Spinal cord (tissue), 10 donors: ENCODE data around the gene CASP4. TPM values are rescaled to one million over a fixed set of nuclear protein-coding genes. Genes with fewer than 3 reads are reported as not detected.

ENCODE experiments used
- DNase-seq, 6 donors: peaks; one replicate each; pipeline versions ENCODE4 v3.0.0 to v3.0.0-alpha.2; 2013 to 2015; ENCODE audit warnings: low spot score in 6 of 6, low read depth in 4 of 6
- H3K27ac ChIP-seq: one replicate; pipeline ENCODE4 v1.5.1; 2013; ENCODE audit warnings: low read depth, low read length, control low read depth
- H3K27me3 ChIP-seq: one replicate; pipeline ENCODE4 v1.6.1; 2013; ENCODE audit warnings: low read length; ENCODE audit not compliant: control insufficient read depth, insufficient read depth
- H3K36me3 ChIP-seq: one replicate; pipeline ENCODE4 v1.6.1; 2013; ENCODE audit warnings: low read length; ENCODE audit not compliant: control insufficient read depth, insufficient read depth
- H3K4me1 ChIP-seq: one replicate; pipeline ENCODE4 v1.6.1; 2013; ENCODE audit warnings: low read length; ENCODE audit not compliant: control insufficient read depth, insufficient read depth
- H3K4me3 ChIP-seq: one replicate; pipeline ENCODE4 v1.5.1; 2013; ENCODE audit warnings: low read depth, low read length, control low read depth
- H3K9me3 ChIP-seq: one replicate; pipeline ENCODE4 v1.6.1; 2013; ENCODE audit warnings: low read length; ENCODE audit not compliant: control insufficient read depth, insufficient read depth
- WGBS: methylation state at CpG from one replicate; pipeline ENCODE4 v1.1.5; 2013; ENCODE audit warnings: missing lambda C conversion rate; ENCODE audit not compliant: insufficient coverage; 5-methylcytosine and 5-hydroxymethylcytosine counted together
- polyA plus RNA-seq, 2 donors: library from polyadenylated mRNA; unstranded; fragments of 120-200 nt; gene quantifications; one replicate each; pipeline ENCODE4 v1.2.1, GENCODE V29; 2013; ENCODE audit not compliant: insufficient read length in 2 of 2
- total RNA-seq, 2 donors: library from RNA; depleted of rRNA in 1 of 2; stranded (reverse); fragments of 120-200 nt in 1 of 2; fragments of >200 nt in 1 of 2; gene quantifications; one replicate each; pipeline versions ENCODE4 v1.2.3 to v1.2.4, GENCODE V29; 2013 to 2014
- donor health status: healthy.

Gene CASP4
- total and polyA plus RNA-seq, 4 donors, result 5.7 to 44.7 (median 13.2) TPM

GRCh38 chr11:104928811-104929210, 39.6 kb downstream of the CASP4 start:
- no peak for DNase-seq
- Histone ChIP-seq H3K27me3 (no peaks in the 10 kb centered on the region), H3K9me3 (peaks cover 4% of the 10 kb centered on the region), H3K4me3 (no peak overlapping the region), H3K27ac (no peak overlapping the region), H3K4me1 (no peaks in the 10 kb centered on the region), H3K36me3 (no peaks in the 10 kb centered on the region)

GRCh38 chr11:104926771-104927611, 41.4 kb downstream of the CASP4 start:
- 92% methylated on average over 8 of the region's 9 CpGs for WGBS
- no peak for DNase-seq
- Histone ChIP-seq H3K4me3 (no peak overlapping the region), H3K9me3 (peaks cover 4% of the 10 kb centered on the region), H3K4me1 (no peaks in the 10 kb centered on the region), H3K36me3 (no peaks in the 10 kb centered on the region), H3K27ac (no peak overlapping the region), H3K27me3 (no peaks in the 10 kb centered on the region)

GRCh38 chr11:104925850-104926249, 42.5 kb downstream of the CASP4 start:
- Histone ChIP-seq H3K36me3 (no peaks in the 10 kb centered on the region), H3K9me3 (peaks cover 4% of the 10 kb centered on the region), H3K27me3 (no peaks in the 10 kb centered on the region), H3K27ac (no peak overlapping the region), H3K4me1 (no peaks in the 10 kb centered on the region), H3K4me3 (no peak overlapping the region)
- DNase-seq, result no peak
- 91% methylated on average over 4 of the region's 6 CpGs for WGBS

GRCh38 chr11:104918113-104918824, 50.1 kb downstream of the CASP4 start:
- no peaks in the 10 kb centered on the region for H3K36me3 ChIP-seq
- 38% methylated on average over 3 of the region's 6 CpGs for WGBS
- no peaks in the 10 kb centered on the region for H3K27me3 ChIP-seq
- peak in 1 of 6 donors; percentile 47 for DNase-seq
- peak overlapping the region; percentile 9 for H3K4me3 ChIP-seq
- H3K9me3 ChIP-seq, result no peaks in the 10 kb centered on the region
- H3K4me1 ChIP-seq, result no peaks in the 10 kb centered on the region
- H3K27ac ChIP-seq, result no peak overlapping the region

- no peaks in the 10 kb centered on the region for H3K9me3 ChIP-seq
- no peak overlapping the region for H3K27ac ChIP-seq
- H3K36me3 ChIP-seq, result no peaks in the 10 kb centered on the region
- DNase-seq, result no peak
- no peaks in the 10 kb centered on the region for H3K4me1 ChIP-seq
- WGBS, result 78% methylated on average over 1 of the region's 4 CpGs
- no peaks in the 10 kb centered on the region for H3K27me3 ChIP-seq
- H3K4me3 ChIP-seq, result peak overlapping the region; percentile 9
Measured at GRCh38 chr11:104917271-104918112, 50.9 kb downstream of the CASP4 start.

GRCh38 chr11:104916442-104916841, 51.9 kb downstream of the CASP4 start:
- H3K27ac ChIP-seq, result no peak overlapping the region
- no peaks in the 10 kb centered on the region for H3K36me3 ChIP-seq
- no peaks in the 10 kb centered on the region for H3K4me1 ChIP-seq
- no peak overlapping the region for H3K4me3 ChIP-seq
- no peaks in the 10 kb centered on the region for H3K9me3 ChIP-seq
- no peak for DNase-seq
- H3K27me3 ChIP-seq, result no peaks in the 10 kb centered on the region

GRCh38 chr11:104912102-104912501, 56.3 kb downstream of the CASP4 start:
- H3K9me3 ChIP-seq, result peaks cover 1% of the 10 kb centered on the region
- H3K4me1 ChIP-seq, result no peaks in the 10 kb centered on the region
- no peak overlapping the region for H3K27ac ChIP-seq
- H3K4me3 ChIP-seq, result no peak overlapping the region
- WGBS, result no CpG with 5 or more reads among the region's 3 CpGs
- DNase-seq, result no peak
- no peaks in the 10 kb centered on the region for H3K27me3 ChIP-seq
- no peaks in the 10 kb centered on the region for H3K36me3 ChIP-seq

- H3K27ac ChIP-seq, result no peak overlapping the region
- no peaks in the 10 kb centered on the region for H3K4me1 ChIP-seq
- no peak overlapping the region for H3K4me3 ChIP-seq
- no peaks in the 10 kb centered on the region for H3K27me3 ChIP-seq
- H3K9me3 ChIP-seq, result peaks cover 3% of the 10 kb centered on the region
- no peaks in the 10 kb centered on the region for H3K36me3 ChIP-seq
- 80% methylated on average over 2 of the region's 3 CpGs for WGBS
- DNase-seq, result no peak
Measured at GRCh38 chr11:104908186-104908531, 60.2 kb downstream of the CASP4 start.

GRCh38 chr11:104907521-104908185, 60.7 kb downstream of the CASP4 start:
- H3K27ac ChIP-seq, result no peak overlapping the region
- 75% methylated on average over 5 of the region's 7 CpGs for WGBS
- no peak for DNase-seq
- H3K4me1 ChIP-seq, result no peaks in the 10 kb centered on the region
- no peaks in the 10 kb centered on the region for H3K36me3 ChIP-seq
- H3K27me3 ChIP-seq, result no peaks in the 10 kb centered on the region
- H3K9me3 ChIP-seq, result peaks cover 3% of the 10 kb centered on the region
- H3K4me3 ChIP-seq, result no peak overlapping the region
